Measurements from ENCODE around the gene GPR137C.

The GPR137C gene

DNA sequence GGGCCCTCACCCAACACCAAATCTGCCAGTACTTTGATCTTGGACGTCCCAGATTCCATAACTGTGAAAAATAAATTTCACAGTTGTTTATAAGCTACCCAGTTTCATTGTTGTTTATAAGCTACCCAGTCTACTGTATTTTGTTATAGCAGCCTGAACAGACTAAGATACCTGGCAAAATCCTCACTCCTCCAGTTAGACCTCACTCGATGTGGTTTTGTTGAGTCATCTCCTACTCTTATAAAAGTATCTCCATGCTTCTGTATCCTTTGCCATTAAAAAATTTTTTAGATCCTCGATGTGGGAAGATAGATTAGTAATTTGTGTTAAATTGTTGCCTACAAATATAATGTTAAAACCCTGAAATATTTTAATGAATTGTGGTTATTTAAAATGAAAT lies 16.4 kb upstream of the GPR137C start:
- Histone ChIP-seq H3K23ac (ENCODE audit: low read depth, low read length, poor library complexity) (no peak overlapping the region), H3K4me3 (ENCODE audit: low read length in 2 of 2) (no peak overlapping the region), H3K36me3 (replicated peaks in 1 of 2; ENCODE audit: control insufficient read depth in 2 of 2, insufficient read depth in 2 of 2, low read length in 2 of 2) (peaks cover 0 to 41% of the 10 kb centered on the region in 2 donors), H3K9ac (ENCODE audit: low read depth, low read length, poor library complexity) (no peak overlapping the region), H4K91ac (ENCODE audit: low read depth, low read length, poor library complexity) (no peak overlapping the region), H2AK5ac (ENCODE audit: low read depth, low read length) (no peak overlapping the region), H3K14ac (ENCODE audit: low read length) (no peak overlapping the region), H2AFZ (ENCODE audit: low read length) (no peak overlapping the region), H3K79me1 (ENCODE audit: low read depth, low read length) (no peaks in the 10 kb centered on the region), H3K27me3 (ENCODE audit: control insufficient read depth in 3 of 3, insufficient read depth in 3 of 3, low read depth in 1 of 3, low read length in 3 of 3) (no peaks in the 10 kb centered on the region), H3K18ac (ENCODE audit: low read length) (no peak overlapping the region), H3K4me1 (ENCODE audit: control insufficient read depth in 2 of 2, insufficient read depth in 1 of 2, low read depth in 1 of 2, low read length in 2 of 2) (no peaks in the 10 kb centered on the region), H3K4ac (ENCODE audit: low read length) (no peak overlapping the region), H2BK120ac (ENCODE audit: low read depth, low read length) (no peak overlapping the region), H2BK5ac (ENCODE audit: low read length) (no peak overlapping the region), H4K8ac (ENCODE audit: low read depth, low read length) (no peak overlapping the region), H2BK12ac (ENCODE audit: low read length) (no peak overlapping the region), H2BK15ac (ENCODE audit: low read length) (no peak overlapping the region), H3K4me2 (ENCODE audit: insufficient read depth, low read length, poor library complexity, severe bottlenecking) (no peak overlapping the region), H3K9me3 (replicated peaks in 1 of 2; ENCODE audit: control insufficient read depth in 2 of 2, insufficient read depth in 1 of 2, low read depth in 1 of 2, low read length in 2 of 2) (no peaks in the 10 kb centered on the region), H3K27ac (replicated peaks; ENCODE audit: low read length) (no peak overlapping the region)
- no peak for DNase-seq (ENCODE audit: low spot score)
- no CpG with 5 or more reads among the region's 3 CpGs for WGBS, 2 donors (ENCODE audit: extremely low coverage in 2 of 2, insufficient read length in 2 of 2, insufficient replicate concordance in 1 of 2)

DNA sequence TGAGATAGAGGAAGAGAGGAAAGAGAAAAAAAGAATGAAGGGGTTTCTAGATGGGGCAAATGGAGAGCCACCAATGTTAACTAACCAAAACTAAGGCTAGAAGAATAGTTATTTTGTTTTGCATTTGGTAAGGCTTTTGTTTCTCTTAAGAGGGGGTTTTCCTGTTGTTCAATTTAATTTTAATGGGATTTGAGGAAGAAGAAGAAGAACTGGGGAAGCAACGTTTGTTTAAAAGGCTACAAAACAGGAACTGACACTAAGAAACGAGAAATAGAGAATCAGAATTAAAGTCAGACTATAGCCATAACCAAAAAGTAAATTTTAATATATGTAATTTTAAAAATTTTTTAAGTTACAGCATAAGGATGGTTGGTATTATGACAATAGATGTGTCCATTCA lies 14.0 kb upstream of the GPR137C start:
- H3K4ac ChIP-seq (ENCODE audit: low read length) = no peak overlapping the region
- no peak overlapping the region for H2AK5ac ChIP-seq (ENCODE audit: low read depth, low read length)
- H2BK5ac ChIP-seq (ENCODE audit: low read length) = no peak overlapping the region
- no peak overlapping the region for H2BK120ac ChIP-seq (ENCODE audit: low read depth, low read length)
- no peaks in the 10 kb centered on the region for H3K79me1 ChIP-seq (ENCODE audit: low read depth, low read length)
- H4K8ac ChIP-seq (ENCODE audit: low read depth, low read length) = no peak overlapping the region
- H2AFZ ChIP-seq (ENCODE audit: low read length) = no peak overlapping the region
- H4K91ac ChIP-seq (ENCODE audit: low read depth, low read length, poor library complexity) = no peak overlapping the region
- no peak overlapping the region for H2BK15ac ChIP-seq (ENCODE audit: low read length)
- no peak overlapping the region for H3K18ac ChIP-seq (ENCODE audit: low read length)
- no peak overlapping the region for H3K4me2 ChIP-seq (ENCODE audit: insufficient read depth, low read length, poor library complexity, severe bottlenecking)
- H3K27me3 ChIP-seq (ENCODE audit: control insufficient read depth in 3 of 3, insufficient read depth in 3 of 3, low read depth in 1 of 3, low read length in 3 of 3) = no peaks in the 10 kb centered on the region
- no peak overlapping the region for H3K9ac ChIP-seq (ENCODE audit: low read depth, low read length, poor library complexity)
- H3K14ac ChIP-seq (ENCODE audit: low read length) = no peak overlapping the region
- H3K36me3 ChIP-seq (replicated peaks in 1 of 2; ENCODE audit: control insufficient read depth in 2 of 2, insufficient read depth in 2 of 2, low read length in 2 of 2) = peaks cover 0 to 40% of the 10 kb centered on the region in 2 donors
- no peaks in the 10 kb centered on the region for H3K9me3 ChIP-seq (replicated peaks in 1 of 2; ENCODE audit: control insufficient read depth in 2 of 2, insufficient read depth in 1 of 2, low read depth in 1 of 2, low read length in 2 of 2)
- H3K23ac ChIP-seq (ENCODE audit: low read depth, low read length, poor library complexity) = no peak overlapping the region
- no peak overlapping the region for H3K4me3 ChIP-seq (ENCODE audit: low read length in 2 of 2)
- H3K27ac ChIP-seq (replicated peaks; ENCODE audit: low read length) = no peak overlapping the region
- no CpG with 5 or more reads among the region's 2 CpGs for WGBS, 2 donors (ENCODE audit: extremely low coverage in 2 of 2, insufficient read length in 2 of 2, insufficient replicate concordance in 1 of 2)
- H2BK12ac ChIP-seq (ENCODE audit: low read length) = no peak overlapping the region
- H3K4me1 ChIP-seq (ENCODE audit: control insufficient read depth in 2 of 2, insufficient read depth in 1 of 2, low read depth in 1 of 2, low read length in 2 of 2) = no peaks in the 10 kb centered on the region
- DNase-seq (ENCODE audit: low spot score) = no peak

DNA sequence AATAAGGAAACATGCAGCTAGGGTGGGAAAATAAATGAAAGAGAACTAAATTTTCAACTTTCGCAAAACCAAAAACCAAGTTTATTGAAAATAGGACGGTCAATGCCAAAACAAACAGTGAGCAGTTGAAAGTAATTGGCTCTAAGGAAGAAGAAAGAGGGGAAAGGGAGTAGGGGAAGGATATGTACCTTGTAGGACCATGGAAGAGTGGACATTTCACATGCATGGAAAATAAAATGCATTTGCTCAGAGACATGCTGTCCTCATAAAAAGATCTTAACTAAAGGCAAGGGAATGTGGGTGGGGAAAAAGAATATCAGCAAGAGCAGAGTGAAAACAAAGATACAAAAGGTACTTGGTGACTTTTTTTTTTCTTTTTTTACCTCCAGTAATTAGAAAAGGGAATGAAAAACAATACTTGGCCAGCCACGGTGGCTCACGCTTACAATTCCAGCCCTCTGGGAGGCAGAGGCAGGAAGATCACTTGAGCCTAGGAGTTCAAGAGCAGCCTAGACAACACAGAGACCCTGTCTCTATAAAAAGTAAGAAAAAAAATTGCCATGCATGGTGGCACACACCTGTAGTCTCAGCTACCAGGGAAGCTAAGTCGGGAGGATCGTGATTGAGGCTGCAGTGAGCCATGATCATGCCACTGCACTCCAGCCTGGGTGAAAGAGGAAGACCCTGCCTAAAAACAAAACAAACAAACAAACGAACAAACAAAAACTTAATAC lies 6.9 kb upstream of the GPR137C start:
- no peak overlapping the region for H4K8ac ChIP-seq (ENCODE audit: low read depth, low read length)
- no peak overlapping the region for H3K4me2 ChIP-seq (ENCODE audit: insufficient read depth, low read length, poor library complexity, severe bottlenecking)
- no peak overlapping the region for H2AK5ac ChIP-seq (ENCODE audit: low read depth, low read length)
- no peak overlapping the region for H2BK15ac ChIP-seq (ENCODE audit: low read length)
- no peaks in the 10 kb centered on the region for H3K9me3 ChIP-seq (replicated peaks in 1 of 2; ENCODE audit: control insufficient read depth in 2 of 2, insufficient read depth in 1 of 2, low read depth in 1 of 2, low read length in 2 of 2)
- no peak overlapping the region for H4K91ac ChIP-seq (ENCODE audit: low read depth, low read length, poor library complexity)
- WGBS, 2 donors (ENCODE audit: extremely low coverage in 2 of 2, insufficient read length in 2 of 2, insufficient replicate concordance in 1 of 2) = no CpG with 5 or more reads among the region's 7 CpGs
- H3K36me3 ChIP-seq (replicated peaks in 1 of 2; ENCODE audit: control insufficient read depth in 2 of 2, insufficient read depth in 2 of 2, low read length in 2 of 2) = no peaks in the 10 kb centered on the region
- no peak overlapping the region for H3K4ac ChIP-seq (ENCODE audit: low read length)
- no peak overlapping the region for H3K18ac ChIP-seq (ENCODE audit: low read length)
- peaks cover under 1 to 3% of the 10 kb centered on the region in 2 donors for H3K4me1 ChIP-seq (ENCODE audit: control insufficient read depth in 2 of 2, insufficient read depth in 1 of 2, low read depth in 1 of 2, low read length in 2 of 2)
- H2AFZ ChIP-seq (ENCODE audit: low read length) = no peak overlapping the region
- H3K9ac ChIP-seq (ENCODE audit: low read depth, low read length, poor library complexity) = no peak overlapping the region
- no peak overlapping the region for H2BK120ac ChIP-seq (ENCODE audit: low read depth, low read length)
- no peaks in the 10 kb centered on the region for H3K79me1 ChIP-seq (ENCODE audit: low read depth, low read length)
- no peak overlapping the region for H3K14ac ChIP-seq (ENCODE audit: low read length)
- no peaks in the 10 kb centered on the region for H3K27me3 ChIP-seq (ENCODE audit: control insufficient read depth in 3 of 3, insufficient read depth in 3 of 3, low read depth in 1 of 3, low read length in 3 of 3)
- no peak overlapping the region for H3K27ac ChIP-seq (replicated peaks; ENCODE audit: low read length)
- H3K4me3 ChIP-seq (ENCODE audit: low read length in 2 of 2) = no peak overlapping the region
- no peak overlapping the region for H2BK12ac ChIP-seq (ENCODE audit: low read length)
- no peak overlapping the region for H2BK5ac ChIP-seq (ENCODE audit: low read length)
- DNase-seq (ENCODE audit: low spot score) = no peak
- H3K23ac ChIP-seq (ENCODE audit: low read depth, low read length, poor library complexity) = no peak overlapping the region

DNA sequence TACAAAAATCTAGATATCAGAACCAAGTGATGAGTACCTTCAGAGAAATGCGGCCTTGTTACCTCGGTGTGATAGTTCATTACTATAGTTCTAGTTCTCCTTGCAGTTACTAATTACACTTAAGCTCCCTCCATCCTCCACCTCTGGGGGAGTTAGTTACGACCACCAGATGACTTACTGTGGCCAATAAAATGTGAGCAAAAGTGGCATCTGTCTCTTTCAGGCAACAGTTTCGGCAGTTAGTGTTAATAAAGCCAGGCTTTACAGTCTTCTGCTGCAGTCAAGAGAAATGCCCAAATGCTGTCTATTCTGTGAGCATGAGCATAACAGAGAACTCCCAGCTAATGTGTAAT lies 6.3 kb upstream of the GPR137C start:
- no CpG with 5 or more reads among the region's 4 CpGs for WGBS, 2 donors (ENCODE audit: extremely low coverage in 2 of 2, insufficient read length in 2 of 2, insufficient replicate concordance in 1 of 2)
- Histone ChIP-seq H2BK12ac (ENCODE audit: low read length) (no peak overlapping the region), H4K91ac (ENCODE audit: low read depth, low read length, poor library complexity) (no peak overlapping the region), H3K4me1 (ENCODE audit: control insufficient read depth in 2 of 2, insufficient read depth in 1 of 2, low read depth in 1 of 2, low read length in 2 of 2) (peaks cover 3 to 5% of the 10 kb centered on the region in 2 donors), H3K18ac (ENCODE audit: low read length) (no peak overlapping the region), H3K4me3 (ENCODE audit: low read length in 2 of 2) (no peak overlapping the region), H3K27me3 (ENCODE audit: control insufficient read depth in 3 of 3, insufficient read depth in 3 of 3, low read depth in 1 of 3, low read length in 3 of 3) (no peaks in the 10 kb centered on the region), H3K14ac (ENCODE audit: low read length) (no peak overlapping the region), H4K8ac (ENCODE audit: low read depth, low read length) (no peak overlapping the region), H3K36me3 (replicated peaks in 1 of 2; ENCODE audit: control insufficient read depth in 2 of 2, insufficient read depth in 2 of 2, low read length in 2 of 2) (no peaks in the 10 kb centered on the region), H3K79me1 (ENCODE audit: low read depth, low read length) (no peaks in the 10 kb centered on the region), H2BK120ac (ENCODE audit: low read depth, low read length) (no peak overlapping the region), H3K4me2 (ENCODE audit: insufficient read depth, low read length, poor library complexity, severe bottlenecking) (no peak overlapping the region), H2BK15ac (ENCODE audit: low read length) (no peak overlapping the region), H2BK5ac (ENCODE audit: low read length) (no peak overlapping the region), H3K4ac (ENCODE audit: low read length) (no peak overlapping the region), H3K9ac (ENCODE audit: low read depth, low read length, poor library complexity) (no peak overlapping the region), H3K27ac (replicated peaks; ENCODE audit: low read length) (no peak overlapping the region), H2AK5ac (ENCODE audit: low read depth, low read length) (no peak overlapping the region), H3K23ac (ENCODE audit: low read depth, low read length, poor library complexity) (no peak overlapping the region), H3K9me3 (replicated peaks in 1 of 2; ENCODE audit: control insufficient read depth in 2 of 2, insufficient read depth in 1 of 2, low read depth in 1 of 2, low read length in 2 of 2) (no peaks in the 10 kb centered on the region), H2AFZ (ENCODE audit: low read length) (no peak overlapping the region)
- no peak for DNase-seq (ENCODE audit: low spot score)
